HG03135 (cell line): ENCODE results near the gene MAPK13.
"Not testable (repeated sequence)": the region's sequence is repeated elsewhere in the genome, so short reads cannot be mapped to it uniquely, and the experiment has no call there.

ENCODE experiments used
- ATAC-seq: cut with Tn5 transposase; IDR thresholded peaks from one replicate; pipeline ENCODE4 v1.9.1; 2021; ENCODE audit warnings: mild to moderate bottlenecking, moderate library complexity; ENCODE audit not compliant: unreplicated experiment

MAPK13 gene

DNA sequence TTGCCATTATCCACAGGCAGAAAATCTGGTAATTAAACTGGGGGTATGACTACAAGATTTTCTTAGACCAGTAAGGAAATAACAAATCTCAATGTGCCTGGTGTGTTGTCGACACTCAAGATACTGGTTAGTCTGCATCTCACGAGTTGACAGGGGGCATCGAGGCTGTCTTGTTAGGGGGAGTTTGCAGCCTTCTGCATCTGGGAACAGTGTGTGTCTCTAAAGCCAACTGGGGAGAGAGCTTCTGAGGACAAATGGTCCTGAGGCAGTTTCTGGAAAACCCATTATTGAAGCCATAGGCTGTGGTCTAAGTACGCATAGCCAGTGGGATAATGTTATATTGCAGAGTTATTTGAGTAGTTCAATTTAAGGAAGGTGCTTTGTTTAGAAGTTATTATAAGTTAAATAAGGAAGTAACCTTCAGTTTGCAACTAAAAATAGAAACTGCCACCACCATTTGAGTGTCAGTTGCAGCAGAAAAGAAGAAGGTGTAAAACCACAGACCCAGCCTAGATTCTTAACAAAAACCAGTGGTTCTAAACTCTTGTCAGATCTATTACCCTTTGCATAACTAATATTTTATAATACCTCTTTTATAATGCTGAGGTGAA, 15.4 kb upstream of the MAPK13 start:
- no peak for ATAC-seq

DNA sequence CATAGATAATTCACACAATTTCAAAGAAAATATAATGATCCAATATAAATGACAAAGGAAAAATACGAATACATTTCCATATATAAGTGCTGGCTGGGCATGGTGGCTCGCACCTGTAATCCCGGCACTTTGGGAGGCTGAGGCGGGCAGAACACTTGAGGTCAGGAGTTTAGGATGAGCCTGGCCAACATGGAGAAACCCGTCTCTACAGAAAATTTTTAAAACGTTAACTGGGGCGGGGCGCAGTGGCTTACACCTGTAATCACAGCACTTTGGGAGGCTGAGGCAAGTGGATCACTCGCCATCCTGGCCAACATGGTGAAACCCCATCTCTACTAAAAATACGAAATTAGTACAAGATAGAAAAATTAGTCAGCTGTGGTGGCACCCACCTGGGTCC, 14.9 kb upstream of the MAPK13 start:
- ATAC-seq = no peak

DNA sequence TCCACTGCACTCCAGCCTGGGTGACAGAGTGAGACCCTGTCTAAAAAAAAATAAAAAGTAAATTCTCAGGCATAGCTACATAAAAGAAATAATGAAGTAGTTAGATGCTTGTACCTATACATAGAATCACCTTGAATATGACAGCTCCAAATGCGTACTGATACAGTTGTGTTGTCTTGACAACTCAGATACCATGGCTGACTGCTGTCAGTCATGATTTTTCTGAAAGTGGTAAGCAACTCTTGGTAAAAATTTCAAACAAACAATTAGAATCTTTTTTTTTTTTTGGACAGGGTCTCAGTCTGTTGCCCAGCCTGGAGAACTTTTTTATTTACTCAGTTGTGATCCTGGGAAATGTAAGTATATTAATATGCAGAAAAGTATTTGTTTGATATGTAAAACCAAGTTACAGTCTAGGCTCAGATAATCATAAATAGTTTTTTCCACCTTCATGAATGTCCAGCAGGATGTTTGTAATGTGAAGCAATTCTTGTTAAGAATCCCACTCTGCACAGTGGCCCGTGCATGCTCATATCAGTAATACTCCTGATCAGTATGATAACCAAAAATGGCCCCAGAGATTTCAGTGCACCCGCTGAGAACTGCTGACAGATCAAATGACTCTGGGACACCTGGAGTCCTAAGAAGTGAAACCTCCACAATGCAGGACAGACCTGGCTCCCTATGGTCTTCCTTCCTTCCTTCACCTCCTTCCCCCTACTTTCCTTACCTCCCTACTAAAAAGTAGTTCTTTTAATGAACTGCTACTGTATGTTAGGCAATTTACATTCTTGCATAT, 14.0 kb upstream of the MAPK13 start:
- no peak for ATAC-seq

DNA sequence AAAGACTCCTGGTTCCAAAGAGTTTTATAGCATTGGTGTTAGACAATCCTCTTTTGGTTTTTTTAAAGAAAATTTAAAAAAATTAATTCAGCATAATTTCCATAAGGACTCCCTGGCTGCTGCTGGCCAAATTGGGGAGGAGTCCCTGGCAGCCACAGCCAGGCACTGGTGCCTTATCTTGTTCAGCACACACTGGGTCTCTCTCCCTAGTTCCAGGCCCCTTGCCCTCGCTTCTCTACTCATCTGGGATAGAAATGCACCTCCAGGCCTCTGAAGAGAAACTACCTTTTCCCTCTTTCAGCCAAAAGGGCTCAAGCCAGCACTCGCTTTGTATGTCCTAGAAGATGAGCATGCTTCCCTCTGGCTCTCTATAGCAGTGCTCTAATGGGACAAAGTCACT, 13.4 kb upstream of the MAPK13 start:
- no peak for ATAC-seq

DNA sequence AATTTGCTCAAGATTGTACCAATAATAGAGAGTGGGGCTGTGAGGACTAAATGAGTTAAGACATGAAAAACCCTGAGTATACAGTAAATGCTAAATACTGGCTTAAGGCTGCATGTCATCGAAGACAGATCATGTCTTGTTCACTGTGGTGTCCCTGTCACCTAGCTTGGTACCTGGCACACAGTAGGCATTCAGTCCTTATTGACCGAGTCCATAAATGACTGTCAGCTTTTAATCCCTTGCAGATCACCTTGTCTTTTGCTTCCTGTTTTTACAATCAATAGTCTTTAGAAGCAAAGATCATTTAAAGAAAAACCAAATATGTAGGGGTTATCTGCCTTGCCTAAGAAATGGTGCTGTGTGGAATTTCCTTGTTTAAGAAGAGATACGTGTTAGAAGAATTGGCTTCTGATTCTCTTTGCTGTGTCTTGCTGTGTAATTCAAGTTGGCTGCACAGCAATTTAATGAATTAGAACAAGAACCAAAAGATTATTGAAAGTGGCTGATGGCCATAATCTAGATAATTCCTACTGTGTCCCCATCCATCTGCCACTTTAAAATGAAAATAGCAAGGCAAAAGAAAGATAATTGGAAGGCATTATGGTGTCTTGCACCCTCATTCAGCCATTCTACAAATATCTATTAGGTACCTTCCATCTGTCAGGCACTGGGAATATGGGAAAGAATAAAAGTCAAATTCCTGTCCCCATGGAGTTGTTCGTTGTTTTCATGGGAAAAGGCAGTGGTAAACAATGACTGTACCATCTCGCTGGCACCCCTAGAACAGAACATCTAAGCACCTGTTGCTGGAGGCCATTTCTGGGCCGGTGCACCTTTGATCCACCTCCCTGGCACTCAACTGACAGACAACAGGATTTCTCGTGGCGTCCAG, 12.4 kb upstream of the MAPK13 start:
- ATAC-seq = no peak

DNA sequence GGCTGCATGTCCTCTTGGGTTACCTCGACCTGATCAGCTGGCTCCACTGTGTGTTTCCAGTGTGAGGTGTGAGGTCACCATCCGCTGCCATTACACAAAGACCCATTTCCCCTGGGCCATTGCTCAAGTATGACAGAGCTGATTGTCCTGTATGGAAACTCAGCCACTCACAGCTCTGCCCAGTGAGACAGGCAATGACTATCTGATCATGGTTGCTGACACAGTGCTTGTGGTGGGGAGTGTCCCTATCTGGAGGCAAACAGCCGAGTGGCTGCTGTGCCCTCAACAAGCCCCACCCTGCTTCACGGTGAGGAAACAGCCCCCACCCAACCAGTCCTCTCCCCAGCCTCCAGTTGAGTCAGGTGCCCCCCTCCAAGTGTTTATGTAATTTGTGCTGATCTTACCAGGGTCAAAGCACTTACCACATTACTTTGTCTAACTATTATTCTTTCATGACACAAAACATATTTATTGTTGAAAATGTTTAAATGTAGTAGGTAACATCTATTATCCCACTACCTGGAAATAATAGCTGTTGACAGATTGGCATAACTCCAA, 11.7 kb upstream of the MAPK13 start:
- ATAC-seq = no peak

DNA sequence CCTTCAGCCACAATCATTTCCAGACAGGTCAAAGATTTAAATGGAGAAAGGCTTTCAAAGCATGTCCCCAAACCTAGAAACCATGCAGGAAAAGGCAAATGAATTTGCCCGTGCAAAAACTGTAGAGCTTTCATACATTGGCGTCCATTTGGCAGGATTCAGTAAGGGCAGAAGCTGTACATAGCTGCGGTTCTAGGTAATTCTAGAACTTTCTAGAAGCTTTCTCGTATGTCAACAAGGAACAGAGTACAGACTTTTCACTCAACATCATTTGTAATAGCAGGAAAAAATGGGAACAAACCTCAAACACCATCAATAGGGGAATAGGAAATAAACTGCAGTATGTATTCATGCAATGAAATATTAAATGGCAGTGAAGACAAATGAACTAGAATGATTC, 11.1 kb upstream of the MAPK13 start:
- ATAC-seq = no peak

DNA sequence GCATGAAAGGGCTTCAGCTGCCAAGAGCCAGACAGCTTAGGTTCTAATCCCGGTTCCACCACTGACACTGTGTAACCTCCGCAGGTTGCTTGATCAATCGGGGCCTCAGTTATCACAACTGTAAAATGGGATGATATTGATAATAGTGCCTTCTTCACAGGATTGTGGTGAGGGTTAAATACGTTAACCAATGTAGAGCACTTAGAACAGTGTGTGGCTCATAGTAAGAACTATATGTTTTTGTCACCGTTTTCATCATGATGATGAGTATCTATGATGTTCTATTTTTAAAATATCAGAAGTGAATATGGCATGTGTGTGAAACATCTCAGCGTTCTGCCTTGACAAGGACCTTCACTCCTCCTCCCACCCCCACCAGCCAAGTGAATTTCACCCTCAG, 10.3 kb upstream of the MAPK13 start:
- ATAC-seq = no peak

DNA sequence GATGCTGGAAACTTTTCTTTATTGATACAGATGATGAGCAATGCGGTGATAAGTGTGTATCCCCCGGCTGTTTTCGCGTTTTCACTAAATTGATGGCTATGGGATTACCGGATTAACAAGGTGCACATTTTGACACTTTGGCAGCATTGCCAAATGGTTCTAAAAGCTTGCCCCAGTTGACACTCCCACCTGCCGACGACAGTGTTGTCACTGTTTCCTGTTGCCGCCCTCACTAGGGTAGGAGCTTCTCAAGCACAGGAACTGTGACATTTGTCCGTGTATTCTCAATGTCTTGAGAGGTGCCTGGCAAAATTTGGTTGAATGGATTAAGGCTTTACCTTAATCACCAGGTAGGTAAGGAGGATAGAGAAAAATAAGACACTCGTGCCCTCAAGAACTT, 9.8 kb upstream of the MAPK13 start:
- no peak for ATAC-seq

DNA sequence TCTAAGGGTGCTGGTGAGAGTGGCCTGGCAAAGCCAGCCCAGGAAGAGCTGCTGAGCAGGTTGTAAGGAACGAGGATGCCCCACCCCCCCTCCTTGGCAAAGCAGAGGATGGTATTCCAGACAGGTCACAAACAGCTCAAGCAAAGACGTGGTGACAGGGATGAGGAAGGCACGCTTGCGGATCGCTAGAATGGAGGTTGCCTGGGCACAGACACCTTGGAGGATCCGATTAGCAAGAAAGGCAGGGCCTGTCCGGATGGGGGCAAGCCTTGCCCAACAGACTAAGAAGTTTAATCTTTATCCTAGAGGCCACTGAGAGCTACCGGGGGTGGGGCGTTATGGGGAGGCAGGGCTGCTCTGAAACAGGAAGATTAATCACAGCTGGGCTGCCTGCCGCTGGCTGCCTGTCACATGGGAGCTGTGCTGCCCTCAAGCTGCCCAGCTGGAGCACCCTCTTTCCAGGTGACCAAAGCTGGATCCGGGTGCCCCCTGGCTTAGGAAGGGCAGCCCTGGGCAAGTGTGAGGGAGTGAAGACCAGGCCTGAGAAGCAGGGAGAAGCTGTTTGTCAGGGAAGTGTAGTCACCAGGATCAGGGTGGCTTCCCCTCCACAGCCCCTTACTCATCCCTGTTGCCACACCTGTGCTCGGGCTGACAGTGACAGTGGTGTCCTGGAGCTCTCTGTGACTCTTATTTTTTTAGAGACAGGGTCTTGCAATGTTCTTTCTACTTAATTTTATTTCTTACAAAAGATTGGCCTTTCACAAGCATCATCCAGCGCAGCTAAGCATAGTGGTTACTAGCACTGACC, 9.1 kb upstream of the MAPK13 start:
- no peak for ATAC-seq

DNA sequence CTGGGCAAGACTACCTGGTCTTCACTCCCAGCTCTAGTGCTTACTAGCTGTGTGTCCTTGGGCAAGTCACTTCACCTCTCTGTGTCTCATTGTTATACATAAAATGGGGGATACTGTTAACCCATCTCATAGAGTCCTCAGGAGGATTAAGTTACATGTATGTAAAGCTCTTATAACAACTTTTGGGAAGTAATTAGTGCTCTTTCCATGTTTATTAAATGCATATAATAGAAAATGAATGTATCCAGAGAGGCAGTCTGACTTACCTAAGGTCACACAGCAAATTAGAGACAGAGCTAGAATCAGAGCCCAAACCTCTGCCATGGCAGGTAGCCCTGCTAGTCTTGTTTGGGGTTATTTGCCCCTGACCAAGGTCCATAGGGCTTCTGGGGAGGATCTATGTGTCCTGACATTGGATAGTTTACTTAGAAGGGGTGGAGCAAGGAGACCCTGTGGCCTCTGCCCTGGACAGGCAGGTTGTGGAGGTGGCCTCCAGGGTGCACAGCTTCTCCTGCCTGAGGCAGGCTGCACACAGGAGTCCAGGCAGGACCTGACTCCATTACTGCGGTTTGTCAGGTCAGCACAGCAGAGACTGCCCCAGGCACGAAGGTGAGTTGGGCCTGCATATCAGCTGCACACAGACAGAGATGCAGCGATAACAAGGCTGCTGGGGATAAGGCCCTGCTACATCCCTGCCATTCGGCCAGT, 8.4 kb upstream of the MAPK13 start:
- ATAC-seq = no peak

DNA sequence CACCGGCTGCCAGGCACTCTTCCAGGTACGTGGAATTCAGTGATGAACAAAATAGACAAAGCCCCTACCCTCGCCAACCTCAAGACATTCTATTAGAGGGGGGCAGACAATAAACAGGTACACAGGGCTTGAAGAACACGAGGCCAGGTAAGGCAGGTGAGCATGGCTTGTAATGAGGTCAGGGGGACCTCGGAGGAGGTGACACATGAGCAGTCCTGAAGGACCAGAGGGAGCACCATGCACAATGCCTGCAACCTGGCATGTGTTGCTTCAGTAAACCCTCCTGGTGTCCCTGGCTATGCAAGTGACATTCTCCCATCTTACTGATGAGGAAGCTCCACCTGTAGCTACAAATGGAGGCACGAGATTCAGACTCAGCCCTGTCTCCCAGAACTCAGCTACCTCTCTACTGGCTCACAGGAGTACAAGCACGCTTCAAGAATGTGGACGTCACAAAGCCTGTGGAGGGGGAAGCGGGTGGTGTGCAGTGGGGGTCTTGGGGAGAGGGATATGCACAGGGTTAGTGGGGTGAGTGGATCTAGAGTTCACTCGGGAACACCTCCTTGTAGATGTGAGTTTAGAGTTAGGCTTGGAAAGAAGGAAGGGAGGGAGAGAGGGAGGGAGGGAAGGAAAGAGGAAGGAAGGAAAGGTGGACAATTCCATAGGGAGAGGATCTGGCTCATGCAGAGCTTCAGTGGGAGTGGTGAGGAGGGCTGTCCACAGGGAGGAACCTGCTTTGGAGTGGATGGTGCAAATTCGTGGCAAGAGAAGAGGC, 7.6 kb upstream of the MAPK13 start:
- ATAC-seq = no peak

DNA sequence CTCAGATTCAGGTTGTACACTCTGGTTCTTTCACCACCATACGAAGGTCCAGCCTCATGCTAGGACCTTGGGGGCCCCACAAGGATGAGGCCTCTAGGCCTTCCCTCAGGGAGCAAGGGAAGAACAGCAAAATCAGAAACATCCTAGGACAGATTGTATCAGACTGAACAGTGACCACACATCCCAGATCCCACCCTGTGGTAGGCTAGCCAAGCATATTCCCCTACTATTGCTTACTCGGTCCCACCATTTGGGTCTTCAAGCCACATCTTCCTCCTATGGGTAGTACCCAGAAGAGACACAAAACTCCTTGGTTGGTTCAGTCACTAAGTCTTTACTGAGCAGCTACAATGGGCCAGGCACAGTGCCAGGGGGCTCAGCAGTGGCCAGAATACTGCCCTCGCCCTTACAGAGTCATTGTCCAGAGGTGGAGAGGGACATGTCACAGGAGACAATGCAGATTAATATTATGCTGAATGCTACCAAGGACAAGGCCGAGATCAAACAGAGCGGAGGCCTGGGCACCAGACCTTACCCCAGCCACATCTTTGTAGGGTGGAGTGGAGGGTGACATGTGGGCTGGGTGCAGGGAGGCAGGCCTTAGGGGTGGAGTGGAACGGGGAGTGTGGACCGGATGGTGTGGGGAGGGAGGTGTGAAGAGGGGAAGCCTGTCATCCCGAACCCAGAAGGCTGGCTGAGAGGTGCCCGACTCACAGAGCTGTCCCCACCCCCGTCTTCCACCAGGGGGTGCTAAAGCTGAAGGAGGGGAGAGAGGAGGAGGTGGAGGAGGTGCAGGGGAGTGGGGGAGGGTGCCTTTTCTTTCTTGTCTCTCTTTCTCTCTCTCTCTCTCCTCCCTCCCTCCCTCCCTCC, 6.8 kb upstream of the MAPK13 start:
- peak; percentile 66 for ATAC-seq

DNA sequence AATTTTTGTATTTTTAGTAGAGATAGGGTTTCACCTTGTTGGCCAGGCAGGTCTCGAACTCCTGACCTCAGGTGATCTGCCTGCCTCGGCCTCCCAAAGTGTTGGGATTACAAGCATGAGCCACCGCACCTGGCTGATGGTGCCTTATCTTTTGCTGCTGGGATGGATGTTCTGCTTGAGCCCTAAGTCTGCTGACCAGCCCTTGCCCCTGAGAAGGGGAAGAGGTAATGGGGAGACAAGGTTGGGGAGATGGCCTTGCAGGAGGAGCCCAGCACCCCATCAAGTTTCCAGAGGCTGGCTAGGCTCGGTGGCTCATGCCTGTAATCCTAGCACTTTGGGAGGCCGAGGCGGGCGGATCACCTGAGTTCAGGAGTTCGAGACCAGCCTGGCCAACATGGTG, 6.0 kb upstream of the MAPK13 start:
- ATAC-seq = not testable (repeated sequence)

DNA sequence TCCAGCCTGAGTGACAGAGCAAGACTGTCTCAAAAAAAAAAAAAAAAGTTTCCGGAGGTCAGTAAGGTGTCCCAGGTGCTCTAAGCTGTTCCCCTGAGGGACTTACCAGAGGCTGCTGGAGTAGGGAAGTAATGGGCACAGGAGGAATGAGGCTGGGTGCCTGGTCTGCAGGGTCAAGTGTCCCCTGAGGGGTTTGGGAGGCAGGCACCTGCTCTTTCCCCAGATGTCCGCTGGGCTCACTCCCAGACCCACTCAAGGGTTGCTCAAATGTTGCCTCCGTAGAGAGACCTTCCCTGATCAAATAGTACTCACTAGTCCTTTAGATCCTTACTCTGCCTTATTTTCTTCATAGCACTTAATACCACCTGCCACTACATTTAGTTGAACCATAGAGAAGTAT, 5.4 kb upstream of the MAPK13 start:
- no peak for ATAC-seq

DNA sequence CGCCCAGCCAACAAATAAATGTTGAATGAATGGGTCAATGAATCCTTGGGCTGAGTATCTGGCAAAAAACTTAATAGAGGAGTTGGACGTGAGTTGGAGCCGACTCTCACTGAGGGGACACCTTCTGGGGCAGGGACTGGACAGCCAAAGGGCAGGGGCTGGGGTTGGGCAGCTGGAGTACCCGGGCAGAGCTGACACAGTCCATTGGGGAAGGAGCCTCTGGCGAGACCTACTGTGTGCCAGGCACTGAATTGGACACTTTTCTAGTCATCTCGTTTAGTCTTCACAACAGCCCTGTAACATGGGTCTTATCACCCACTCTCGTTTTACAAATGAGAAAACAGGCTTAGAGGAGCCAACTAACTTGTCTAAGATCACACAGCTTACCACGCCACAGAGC, 4.7 kb upstream of the MAPK13 start:
- ATAC-seq = no peak

DNA sequence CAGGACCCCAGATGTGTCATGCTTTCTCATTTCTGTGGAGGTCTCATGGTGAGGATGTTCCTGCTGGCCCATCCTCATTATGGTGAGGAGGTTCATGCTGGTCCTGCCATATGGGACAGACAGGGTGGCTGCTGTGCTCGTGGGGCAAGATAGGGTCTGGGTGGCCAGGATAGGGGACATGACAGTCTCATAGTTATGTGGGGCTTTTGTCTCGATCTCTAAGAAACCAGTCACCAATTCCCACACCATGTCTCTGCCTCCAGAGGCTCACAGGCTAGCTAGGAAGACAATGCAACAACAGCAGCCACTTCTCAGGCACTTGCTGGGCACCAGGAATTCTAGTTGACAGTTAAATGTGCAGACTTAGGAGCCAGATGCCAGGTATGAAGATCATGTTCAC, 4.2 kb upstream of the MAPK13 start:
- ATAC-seq = no peak
